Measurements from ENCODE around the gene SBNO1. TPM values are rescaled to one million over a fixed set of nuclear protein-coding genes. Genes with fewer than 3 reads are reported as not detected.
"Not testable (repeated sequence)": the region's sequence is repeated elsewhere in the genome, so short reads cannot be mapped to it uniquely, and the experiment has no call there.

SBNO1 gene
- total RNA-seq, 6 experiments from 2014 or later, result 32.3 to 38.2 (median 35.3) TPM

- Mint-ChIP-seq H3K4me1 (ENCODE audit: low read depth) (peaks cover 19% of the 10 kb centered on the region), H3K9me3 (peaks cover 10% of the 10 kb centered on the region), H3K27me3 (ENCODE audit: insufficient read depth) (peaks cover 5% of the 10 kb centered on the region), H3K4me3 (no peak overlapping the region), H3K27ac (no peak overlapping the region), H3K36me3 (ENCODE audit: low read depth) (peaks cover 44% of the 10 kb centered on the region)
- no peak for DNase-seq
- TF ChIP-seq CTCF (IDR thresholded peaks at IDR 0.05), result no peak
Observed at GRCh38 chr12:123251403-123252076, 113.1 kb downstream of the SBNO1 start.

GRCh38 chr12:123250471-123251383 is 113.9 kb downstream of the SBNO1 start:
- H3K27me3 Mint-ChIP-seq (ENCODE audit: insufficient read depth), result peaks cover 5% of the 10 kb centered on the region
- peaks cover 44% of the 10 kb centered on the region for H3K36me3 Mint-ChIP-seq (ENCODE audit: low read depth)
- no peak for TF ChIP-seq CTCF (IDR thresholded peaks at IDR 0.05)
- H3K4me1 Mint-ChIP-seq (ENCODE audit: low read depth), result peaks cover 11% of the 10 kb centered on the region; the same call in 1 of the 2 replicates
- no peak overlapping the region for H3K4me3 Mint-ChIP-seq
- peak overlapping the region; percentile 24; the same call in 1 of the 2 replicates for H3K27ac Mint-ChIP-seq
- no peak for DNase-seq
- peaks cover 10% of the 10 kb centered on the region for H3K9me3 Mint-ChIP-seq

- Mint-ChIP-seq H3K4me1 (ENCODE audit: low read depth) (peaks cover 11% of the 10 kb centered on the region; the same call in 1 of the 2 replicates), H3K36me3 (ENCODE audit: low read depth) (peaks cover 52% of the 10 kb centered on the region)
- DNase-seq; H3K4me3 Mint-ChIP-seq; H3K9me3 Mint-ChIP-seq; H3K27ac Mint-ChIP-seq; H3K27me3 Mint-ChIP-seq (ENCODE audit: insufficient read depth): not testable (repeated sequence)
Observed at GRCh38 chr12:123248996-123249741, 115.5 kb downstream of the SBNO1 start.

GRCh38 chr12:123248129-123248528 is 116.5 kb downstream of the SBNO1 start:
- Mint-ChIP-seq H3K4me1 (ENCODE audit: low read depth) (peaks cover 11% of the 10 kb centered on the region; the same call in 1 of the 2 replicates), H3K36me3 (ENCODE audit: low read depth) (peaks cover 46% of the 10 kb centered on the region)
- not testable (repeated sequence) for H3K27me3 Mint-ChIP-seq (ENCODE audit: insufficient read depth); H3K27ac Mint-ChIP-seq; H3K4me3 Mint-ChIP-seq; H3K9me3 Mint-ChIP-seq; DNase-seq

GRCh38 chr12:123245678-123246077 is 119.0 kb downstream of the SBNO1 start:
- Mint-ChIP-seq H3K36me3 (ENCODE audit: low read depth) (peaks cover 48% of the 10 kb centered on the region), H3K4me1 (ENCODE audit: low read depth) (peaks cover 18% of the 10 kb centered on the region), H3K27me3 (ENCODE audit: insufficient read depth) (peaks cover 1% of the 10 kb centered on the region; the same call in 1 of the 2 replicates), H3K27ac (no peak overlapping the region), H3K9me3 (peaks cover 10% of the 10 kb centered on the region), H3K4me3 (no peak overlapping the region)
- TF ChIP-seq CTCF (IDR thresholded peaks at IDR 0.05), result no peak
- DNase-seq, result no peak

GRCh38 chr12:123243671-123244262 is 120.9 kb downstream of the SBNO1 start:
- no peak for DNase-seq
- Mint-ChIP-seq H3K27ac (no peak overlapping the region), H3K27me3 (ENCODE audit: insufficient read depth) (peaks cover 1% of the 10 kb centered on the region; the same call in 1 of the 2 replicates), H3K36me3 (ENCODE audit: low read depth) (peaks cover 35% of the 10 kb centered on the region), H3K9me3 (peaks cover 10% of the 10 kb centered on the region), H3K4me3 (no peak overlapping the region), H3K4me1 (ENCODE audit: low read depth) (peaks cover 18% of the 10 kb centered on the region)
- TF ChIP-seq CTCF (IDR thresholded peaks at IDR 0.05), result no peak

All from HFFc6 (cell line).